GM12878 (cell line): ENCODE measurements around the gene RAG1. TPM values are rescaled to one million over a fixed set of nuclear protein-coding genes. Genes with fewer than 3 reads are reported as not detected.

ENCODE experiments used
- ATAC-seq: fragments of 200-7000 bp; cut with Tn5 transposase; 3 replicates; pipeline ENCODE4 v1.9.1; 2020; ENCODE audit warnings: mild to moderate bottlenecking, moderate library complexity
- BruUV-seq: library from RNA; stranded (reverse); fragments of 400-500 nt; replicated peaks from 2 replicates; lab custom pipeline; 2021; lab: Mats Ljungman, UMichigan
- CTCF ChIA-PET: fragments of 300-600 bp; sonication (Branson Sonifier 250); formaldehyde crosslinking; extraction: SDS; loops from one replicate; lab custom pipeline; 2021; ENCODE audit warnings: inconsistent platforms; lab: Yijun Ruan, JAX
- POLR2A ChIA-PET: fragments of 350-600 bp; formaldehyde crosslinking; extraction: SDS; loops from one replicate; lab custom pipeline; 2021; ENCODE audit warnings: inconsistent platforms; lab: Charles Lee
- RAD21 ChIA-PET: fragments of 300-600 bp; sonication (Branson Sonifier 250); formaldehyde crosslinking; loops from one replicate; lab custom pipeline; 2023; ENCODE audit warnings: antibody characterized with exemption; ENCODE audit not compliant: unreplicated experiment; lab: Charles Lee
- SMC1A ChIA-PET: fragments of 300-600 bp; sonication (Branson Sonifier 250); formaldehyde crosslinking; loops from one replicate; lab custom pipeline; 2023; ENCODE audit not compliant: unreplicated experiment, uncharacterized antibody; lab: Charles Lee
- DNase-seq: peaks from one replicate; pipeline ENCODE4 v3.0.0-alpha.2; 2011; ENCODE audit warnings: low read depth, low spot score
- FAIRE-seq: peaks from 3 replicates; lab custom pipeline; 2011; peaks lifted over from hg19 to GRCh38; lab: Jason Lieb, UNC
- H2AFZ ChIP-seq: 2 replicates; pipeline ENCODE4 v1.6.0; 2011; ENCODE audit warnings: low read depth, low read length, control low read depth; ENCODE audit not compliant: control insufficient read depth
- H3K27ac ChIP-seq: 2 replicates; pipeline ENCODE4 v1.5.1; 2011; ENCODE audit warnings: control low read depth; ENCODE audit not compliant: control insufficient read depth, insufficient read depth
- H3K27me3 ChIP-seq, 2 experiments: replicated peaks in 1 of 2; 2 replicates each; pipeline versions ENCODE4 v1.6.0 to v1.6.1; 2011; ENCODE audit warnings: low read length in 1 of 2; ENCODE audit not compliant: control insufficient read depth in 2 of 2, insufficient read depth in 2 of 2
- H3K36me3 ChIP-seq, 2 experiments: 2 replicates each; pipeline ENCODE4 v1.5.1; 2011; ENCODE audit warnings: low read length in 1 of 2; ENCODE audit not compliant: control insufficient read depth in 2 of 2, insufficient read depth in 2 of 2
- H3K4me1 ChIP-seq: 2 replicates; pipeline ENCODE4 v1.6.1; 2011; ENCODE audit warnings: mild to moderate bottlenecking, low read length, moderate library complexity, mixed read lengths; ENCODE audit not compliant: control insufficient read depth, insufficient read depth
- H3K4me2 ChIP-seq: 2 replicates; pipeline ENCODE4 v1.6.0; 2011; ENCODE audit warnings: control low read depth; ENCODE audit not compliant: control insufficient read depth, insufficient read depth
- H3K4me3 ChIP-seq: fragments of 200-600 bp; sonication (generic); 2 replicates; pipeline ENCODE4 v1.5.1; 2016
- H3K79me2 ChIP-seq: 2 replicates; pipeline ENCODE4 v1.6.0; 2011; ENCODE audit warnings: low read length; ENCODE audit not compliant: control insufficient read depth, insufficient read depth
- H3K9ac ChIP-seq: 2 replicates; pipeline ENCODE4 v1.8.0; 2011; ENCODE audit warnings: low read length, control low read depth, mixed read lengths; ENCODE audit not compliant: control insufficient read depth, insufficient read depth
- H3K9me3 ChIP-seq: replicated peaks from 3 replicates; pipeline ENCODE4 v1.5.1; 2011; ENCODE audit warnings: mild to moderate bottlenecking, low read length; ENCODE audit not compliant: control insufficient read depth, insufficient read depth
- H4K20me1 ChIP-seq: 2 replicates; pipeline ENCODE4 v1.6.0; 2011; ENCODE audit not compliant: control insufficient read depth, insufficient read depth
- BACH1 ChIP-seq: fragments of 450-650 bp; IDR thresholded peaks from 2 replicates; pipeline ENCODE4 v1.6.1; 2017; ENCODE audit warnings: mild to moderate bottlenecking, borderline replicate concordance
- ETV6 ChIP-seq, 2 experiments: fragments of 450-650 bp in 1 of 2; IDR thresholded peaks in 1 of 2; conservative IDR thresholded peaks in 1 of 2; 2 replicates each; pipeline ENCODE4 v1.6.1; 2014; ENCODE audit warnings: antibody characterized with exemption in 1 of 2, borderline replicate concordance in 1 of 2, low read depth in 1 of 2, mild to moderate bottlenecking in 1 of 2, moderate library complexity in 1 of 2
- NFYB ChIP-seq: IDR thresholded peaks from 2 replicates; pipeline ENCODE4 v1.6.1; 2011; ENCODE audit warnings: low read depth, mild to moderate bottlenecking, low read length, improper control_type of control experiment, moderate library complexity; ENCODE audit not compliant: insufficient read depth
- POLR2AphosphoS2 ChIP-seq: IDR thresholded peaks from 2 replicates; pipeline ENCODE4 v1.6.1; 2011; ENCODE audit warnings: low read depth, mild to moderate bottlenecking, low read length, improper control_type of control experiment, moderate library complexity
- POLR2AphosphoS5 ChIP-seq: IDR thresholded peaks from 2 replicates; pipeline ENCODE4 v1.6.1; 2011; ENCODE audit warnings: mild to moderate bottlenecking, low read length, inconsistent platforms
- ZNF622 ChIP-seq: fragments of 450-650 bp; IDR thresholded peaks from 2 replicates; pipeline ENCODE4 v1.6.1; 2017; ENCODE audit warnings: mild to moderate bottlenecking, inconsistent platforms
- WGBS: methylation state at CpG from one replicate; pipeline ENCODE4 v1.1.6; 2016; ENCODE audit warnings: low lambda C conversion rate; ENCODE audit not compliant: insufficient replicate concordance, insufficient coverage; ENCODE audit errors: missing lambda C conversion rate; 5-methylcytosine and 5-hydroxymethylcytosine counted together
- in situ Hi-C: fragments of 300-500 bp; cut with MboI; formaldehyde crosslinking; loops from 9 replicates; pipeline ENCODE4 v1.14.3; 2018; ENCODE audit warnings: mixed read lengths
- intact Hi-C: fragments of 100-400 bp; cut with micrococcal nuclease; formaldehyde crosslinking; loops from one replicate; pipeline ENCODE4 v1.14.2; 2022; ENCODE audit not compliant: unreplicated experiment
- polyA plus RNA-seq, 11 experiments: library from polyadenylated mRNA; depleted of rRNA in 4 of 11; unstranded in 6 of 11; stranded (reverse) in 5 of 11; fragments of >200 nt; fragmentation: Nextera tagmentation in 4 of 11; fragmentation: Illumina TruSeq in 1 of 11; extraction: Ambion mirVana in 4 of 11; extraction: Trizol in 1 of 11; gene quantifications; 1 replicate in 1 of 11; 2 replicates in 10 of 11; pipeline versions ENCODE4 v1.2.1 to v1.2.3, GENCODE V29; 2011 to 2016; ENCODE audit warnings: inconsistent platforms in 2 of 11, missing spikeins in 2 of 11, low read depth in 1 of 11
- total RNA-seq, 4 experiments: library from RNA; depleted of rRNA in 3 of 4; stranded (reverse); fragments of >200 nt in 3 of 4; fragmentation: Illumina TruSeq in 1 of 4; extraction: Trizol in 1 of 4; gene quantifications; 2 replicates each; pipeline versions ENCODE4 v1.2.1 to v1.2.3, GENCODE V29; 2013 to 2021
- TF ChIP-seq, protein P1 (sequence below): fragments of 450-650 bp; IDR thresholded peaks from 2 replicates; pipeline ENCODE4 v1.6.1; 2017; ENCODE audit warnings: mild to moderate bottlenecking
- TF ChIP-seq, protein P2 (sequence below): IDR thresholded peaks from 2 replicates; pipeline ENCODE4 v1.6.1; 2011; ENCODE audit warnings: low read depth, mild to moderate bottlenecking, low read length, moderate library complexity, borderline replicate concordance; ENCODE audit errors: extremely low read depth
- TF ChIP-seq, protein P3 (sequence below): IDR thresholded peaks from 2 replicates; pipeline ENCODE4 v1.6.1; 2012; ENCODE audit warnings: low read length, inconsistent platforms

RAG1 gene
- total and polyA plus RNA-seq, 10 of the 15 experiments (the other 5 are each of a cell fraction or from before 2014, with no cell fraction given): 0.01 to 0.44 (median 0.05) TPM; not detected in 3

DNA sequence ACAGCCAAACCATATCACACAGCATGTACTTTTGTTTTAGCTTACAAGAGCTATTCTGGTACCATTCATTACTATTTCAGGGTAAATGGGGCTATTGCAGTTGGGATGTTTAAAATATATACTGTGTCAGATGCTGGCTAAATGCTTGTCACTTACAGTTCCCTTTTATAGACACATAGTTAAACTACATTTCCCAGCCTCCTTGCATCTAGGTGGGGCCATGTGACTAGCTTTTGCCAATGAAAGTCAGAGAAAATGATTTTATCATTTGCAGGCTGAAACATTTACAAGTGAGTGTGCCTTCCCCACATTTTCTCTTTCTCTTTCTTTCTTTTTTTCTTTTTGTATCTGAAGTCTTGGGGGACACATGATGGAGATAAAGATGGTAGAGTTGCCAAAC is 18.7 kb downstream of the RAG1 start (continued):
- TF ChIP-seq, protein P1, sequence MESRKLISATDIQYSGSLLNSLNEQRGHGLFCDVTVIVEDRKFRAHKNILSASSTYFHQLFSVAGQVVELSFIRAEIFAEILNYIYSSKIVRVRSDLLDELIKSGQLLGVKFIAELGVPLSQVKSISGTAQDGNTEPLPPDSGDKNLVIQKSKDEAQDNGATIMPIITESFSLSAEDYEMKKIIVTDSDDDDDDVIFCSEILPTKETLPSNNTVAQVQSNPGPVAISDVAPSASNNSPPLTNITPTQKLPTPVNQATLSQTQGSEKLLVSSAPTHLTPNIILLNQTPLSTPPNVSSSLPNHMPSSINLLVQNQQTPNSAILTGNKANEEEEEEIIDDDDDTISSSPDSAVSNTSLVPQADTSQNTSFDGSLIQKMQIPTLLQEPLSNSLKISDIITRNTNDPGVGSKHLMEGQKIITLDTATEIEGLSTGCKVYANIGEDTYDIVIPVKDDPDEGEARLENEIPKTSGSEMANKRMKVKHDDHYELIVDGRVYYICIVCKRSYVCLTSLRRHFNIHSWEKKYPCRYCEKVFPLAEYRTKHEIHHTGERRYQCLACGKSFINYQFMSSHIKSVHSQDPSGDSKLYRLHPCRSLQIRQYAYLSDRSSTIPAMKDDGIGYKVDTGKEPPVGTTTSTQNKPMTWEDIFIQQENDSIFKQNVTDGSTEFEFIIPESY: no peak
- TF ChIP-seq BACH1 (no peak), ZNF622 (no peak)
- TF ChIP-seq, protein P2, sequence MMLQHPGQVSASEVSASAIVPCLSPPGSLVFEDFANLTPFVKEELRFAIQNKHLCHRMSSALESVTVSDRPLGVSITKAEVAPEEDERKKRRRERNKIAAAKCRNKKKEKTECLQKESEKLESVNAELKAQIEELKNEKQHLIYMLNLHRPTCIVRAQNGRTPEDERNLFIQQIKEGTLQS: peak; percentile 54; the same call in 1 of the 2 replicates

DNA sequence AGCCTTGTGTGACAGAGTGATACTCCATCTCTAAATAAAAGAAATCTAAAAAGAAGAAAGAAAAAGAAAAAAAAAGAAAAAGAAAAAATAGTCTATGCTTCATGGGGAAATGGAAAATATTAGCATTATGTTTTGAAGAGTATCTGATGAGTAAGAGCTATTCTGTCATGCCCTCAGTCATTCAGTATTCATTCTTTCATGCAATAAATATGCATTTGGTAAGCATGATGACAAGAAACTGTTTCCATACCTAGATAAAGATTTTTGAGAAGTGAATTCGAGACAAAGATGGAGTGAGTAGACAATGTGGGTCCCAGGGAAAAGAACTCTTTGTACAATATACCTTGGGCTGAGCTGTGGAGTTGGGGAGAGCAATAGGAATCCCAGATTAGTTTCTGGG is 20.3 kb downstream of the RAG1 start:
- Histone ChIP-seq H3K9me3 (no peaks in the 10 kb centered on the region), H3K79me2 (no peaks in the 10 kb centered on the region), H3K4me2 (no peak overlapping the region), H3K27ac (no peak overlapping the region), H3K4me3 (no peak overlapping the region), H3K27me3 (no peaks in the 10 kb centered on the region), H3K36me3 (no peaks in the 10 kb centered on the region), H2AFZ (no peak overlapping the region), H3K4me1 (no peaks in the 10 kb centered on the region), H3K9ac (no peak overlapping the region), H4K20me1 (no peaks in the 10 kb centered on the region)
- SMC1A ChIA-PET: no interaction called here
- ATAC-seq: no peak
- POLR2A ChIA-PET: no interaction called here
- no peak for DNase-seq
- intact Hi-C loops (no loop called here), in situ Hi-C loops (no loop called here)
- RAD21 ChIA-PET: no interaction called here
- WGBS: 0% methylated on average over 1 of the region's 1 CpG
- FAIRE-seq: no peak
- TF ChIP-seq ETV6 (conservative IDR thresholded peaks at IDR 0.05 in 1 of 2, IDR thresholded peaks at IDR 0.05 in 1 of 2; ENCODE audit: borderline replicate concordance in 1 of 2, low read depth in 1 of 2) (no peak), POLR2AphosphoS5 (no peak), POLR2AphosphoS2 (no peak), NFYB (no peak)
- TF ChIP-seq, protein P3, sequence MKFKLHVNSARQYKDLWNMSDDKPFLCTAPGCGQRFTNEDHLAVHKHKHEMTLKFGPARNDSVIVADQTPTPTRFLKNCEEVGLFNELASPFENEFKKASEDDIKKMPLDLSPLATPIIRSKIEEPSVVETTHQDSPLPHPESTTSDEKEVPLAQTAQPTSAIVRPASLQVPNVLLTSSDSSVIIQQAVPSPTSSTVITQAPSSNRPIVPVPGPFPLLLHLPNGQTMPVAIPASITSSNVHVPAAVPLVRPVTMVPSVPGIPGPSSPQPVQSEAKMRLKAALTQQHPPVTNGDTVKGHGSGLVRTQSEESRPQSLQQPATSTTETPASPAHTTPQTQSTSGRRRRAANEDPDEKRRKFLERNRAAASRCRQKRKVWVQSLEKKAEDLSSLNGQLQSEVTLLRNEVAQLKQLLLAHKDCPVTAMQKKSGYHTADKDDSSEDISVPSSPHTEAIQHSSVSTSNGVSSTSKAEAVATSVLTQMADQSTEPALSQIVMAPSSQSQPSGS: no peak
- CTCF ChIA-PET: interaction anchor here (0.7 to 1.4 kb wide), 2 partner anchors 10 to 23 kb away, joined by 3 read pairs; no protein-coding TSS in a partner anchor
- BruUV-seq: no TSS peak
